ENCODE data around the gene OR8K1. TPM values are rescaled to one million over a fixed set of nuclear protein-coding genes. Genes with fewer than 3 reads are reported as not detected.

OR8K1 gene
- total and polyA plus RNA-seq, 2 experiments from 2014 or later: not detected

GRCh38 chr11:56380120-56380519 is 34.3 kb downstream of the OR8K1 start:
- H3K79me2 ChIP-seq (ENCODE audit: insufficient read depth): no peaks in the 10 kb centered on the region
- H3K4me1 ChIP-seq (ENCODE audit: insufficient read depth): no peaks in the 10 kb centered on the region
- H3F3A ChIP-seq (ENCODE audit: insufficient read depth): no peaks in the 10 kb centered on the region
- no peak overlapping the region for H2AFZ ChIP-seq
- H3K9me3 ChIP-seq (ENCODE audit: low read depth): no peaks in the 10 kb centered on the region
- no peaks in the 10 kb centered on the region for H3K36me3 ChIP-seq (ENCODE audit: low read depth)
- H4K20me1 ChIP-seq (ENCODE audit: insufficient read depth): no peaks in the 10 kb centered on the region
- no peak overlapping the region for H3K4me2 ChIP-seq (ENCODE audit: unreplicated experiment)
- no peak overlapping the region for H3K9ac ChIP-seq
- H3K9me2 ChIP-seq (ENCODE audit: insufficient read depth): no peaks in the 10 kb centered on the region
- no peaks in the 10 kb centered on the region for H3K27me3 ChIP-seq (replicated peaks; ENCODE audit: insufficient read depth)
- no peak for TF ChIP-seq EZH2 (IDR thresholded peaks at IDR 0.05; ENCODE audit: insufficient read depth, poor library complexity, severe bottlenecking)
- TF ChIP-seq EZH2phosphoT487 (IDR thresholded peaks at IDR 0.05; ENCODE audit: insufficient read depth, low read depth): no peak
- in situ Hi-C loops (cut with MboI): no loop called here
- no peak for DNase-seq
- 19% methylated on average over 2 of the region's 2 CpGs for WGBS, 2 experiments (ENCODE audit: low coverage in 1 of 2, low lambda C conversion rate in 2 of 2, missing lambda C conversion rate in 2 of 2)
- no peak overlapping the region for H3K27ac ChIP-seq
- H3K4me3 ChIP-seq: no peak overlapping the region

- in situ Hi-C loops (cut with MboI): no loop called here
These were observed 48.5 kb downstream of the OR8K1 start for GRCh38 chr11:56394381-56394780.

GRCh38 chr11:56396047-56396446 is 50.2 kb downstream of the OR8K1 start:
- WGBS, 2 experiments (ENCODE audit: low coverage in 1 of 2, low lambda C conversion rate in 2 of 2, missing lambda C conversion rate in 2 of 2): 10 to 13% methylated on average over 3 of the region's 3 CpGs
- no peak overlapping the region for H2AFZ ChIP-seq
- H3K9ac ChIP-seq: no peak overlapping the region
- H3K79me2 ChIP-seq (ENCODE audit: insufficient read depth): no peaks in the 10 kb centered on the region
- H3K4me2 ChIP-seq (ENCODE audit: unreplicated experiment): no peak overlapping the region
- in situ Hi-C loops (cut with MboI): no loop called here
- no peak overlapping the region for H3K27ac ChIP-seq
- no peak for DNase-seq
- no peaks in the 10 kb centered on the region for H3K9me3 ChIP-seq (ENCODE audit: low read depth)
- no peaks in the 10 kb centered on the region for H3K27me3 ChIP-seq (replicated peaks; ENCODE audit: insufficient read depth)
- TF ChIP-seq EZH2 (IDR thresholded peaks at IDR 0.05; ENCODE audit: insufficient read depth, poor library complexity, severe bottlenecking) (no peak), EZH2phosphoT487 (IDR thresholded peaks at IDR 0.05; ENCODE audit: insufficient read depth, low read depth) (no peak)
- no peaks in the 10 kb centered on the region for H3F3A ChIP-seq (ENCODE audit: insufficient read depth)
- H4K20me1 ChIP-seq (ENCODE audit: insufficient read depth): no peaks in the 10 kb centered on the region
- H3K4me3 ChIP-seq: no peak overlapping the region
- H3K9me2 ChIP-seq (ENCODE audit: insufficient read depth): no peaks in the 10 kb centered on the region
- no peaks in the 10 kb centered on the region for H3K36me3 ChIP-seq (ENCODE audit: low read depth)
- no peaks in the 10 kb centered on the region for H3K4me1 ChIP-seq (ENCODE audit: insufficient read depth)

More at GRCh38 chr11:56394381-56394780, 48.5 kb downstream of the OR8K1 start:
- no peak overlapping the region for H3K4me2 ChIP-seq (ENCODE audit: unreplicated experiment)
- 43 to 48% methylated on average over 3 of the region's 3 CpGs for WGBS, 2 experiments (ENCODE audit: low coverage in 1 of 2, low lambda C conversion rate in 2 of 2, missing lambda C conversion rate in 2 of 2)
- no peak for DNase-seq
- no peaks in the 10 kb centered on the region for H3K27me3 ChIP-seq (replicated peaks; ENCODE audit: insufficient read depth)
- H3K9me3 ChIP-seq (ENCODE audit: low read depth): no peaks in the 10 kb centered on the region
- no peaks in the 10 kb centered on the region for H4K20me1 ChIP-seq (ENCODE audit: insufficient read depth)
- H3K27ac ChIP-seq: no peak overlapping the region
- H3K4me1 ChIP-seq (ENCODE audit: insufficient read depth): no peaks in the 10 kb centered on the region
- TF ChIP-seq EZH2phosphoT487 (IDR thresholded peaks at IDR 0.05; ENCODE audit: insufficient read depth, low read depth) (no peak), EZH2 (IDR thresholded peaks at IDR 0.05; ENCODE audit: insufficient read depth, poor library complexity, severe bottlenecking) (no peak)
- no peak overlapping the region for H2AFZ ChIP-seq
- H3K9me2 ChIP-seq (ENCODE audit: insufficient read depth): no peaks in the 10 kb centered on the region
- no peaks in the 10 kb centered on the region for H3K79me2 ChIP-seq (ENCODE audit: insufficient read depth)
- no peak overlapping the region for H3K4me3 ChIP-seq
- no peaks in the 10 kb centered on the region for H3F3A ChIP-seq (ENCODE audit: insufficient read depth)
- H3K9ac ChIP-seq: no peak overlapping the region
- no peaks in the 10 kb centered on the region for H3K36me3 ChIP-seq (ENCODE audit: low read depth)

Other genes starting within 250 kb of the OR8K1 start
- gene OR8H2, start 242.4 kb upstream of the OR8K1 start, total RNA-seq (2014; rRNA removed; shearing (Covaris generic)): not detected in 2 replicates
- not detected in 2 replicates for gene OR8H2, start 242.4 kb upstream of the OR8K1 start, polyA plus RNA-seq (2016; fragmentation: Nextera tagmentation; extraction: Ambion mirVana)
- not detected in 2 replicates for gene OR8H3, start 223.7 kb upstream of the OR8K1 start, total RNA-seq (2014; rRNA removed; shearing (Covaris generic))
- not detected in 2 replicates for gene OR8H3, start 223.7 kb upstream of the OR8K1 start, polyA plus RNA-seq (2016; fragmentation: Nextera tagmentation; extraction: Ambion mirVana)
- not detected in 2 replicates for gene OR8J3, start 205.8 kb upstream of the OR8K1 start, total RNA-seq (2014; rRNA removed; shearing (Covaris generic))
- not detected in 2 replicates for gene OR8J3, start 205.8 kb upstream of the OR8K1 start, polyA plus RNA-seq (2016; fragmentation: Nextera tagmentation; extraction: Ambion mirVana)
- gene OR8K5, start 185.7 kb upstream of the OR8K1 start, total RNA-seq (2014; rRNA removed; shearing (Covaris generic)): not detected in 2 replicates
- gene OR8K5, start 185.7 kb upstream of the OR8K1 start, polyA plus RNA-seq (2016; fragmentation: Nextera tagmentation; extraction: Ambion mirVana): not detected in 2 replicates
- not detected in 2 replicates for gene OR5J2, start 169.4 kb upstream of the OR8K1 start, total RNA-seq (2014; rRNA removed; shearing (Covaris generic))
- not detected in 2 replicates for gene OR5J2, start 169.4 kb upstream of the OR8K1 start, polyA plus RNA-seq (2016; fragmentation: Nextera tagmentation; extraction: Ambion mirVana)
- gene OR5T2, start 111.8 kb upstream of the OR8K1 start, total RNA-seq (2014; rRNA removed; shearing (Covaris generic)): not detected in 2 replicates
- gene OR5T2, start 111.8 kb upstream of the OR8K1 start, polyA plus RNA-seq (2016; fragmentation: Nextera tagmentation; extraction: Ambion mirVana): not detected in 2 replicates
- not detected in 2 replicates for gene OR5T3, start 93.8 kb upstream of the OR8K1 start, total RNA-seq (2014; rRNA removed; shearing (Covaris generic))
- not detected in 2 replicates for gene OR5T3, start 93.8 kb upstream of the OR8K1 start, polyA plus RNA-seq (2016; fragmentation: Nextera tagmentation; extraction: Ambion mirVana)
- gene OR5T1, start 71.9 kb upstream of the OR8K1 start, total RNA-seq (2014; rRNA removed; shearing (Covaris generic)): not detected in 2 replicates
- gene OR5T1, start 71.9 kb upstream of the OR8K1 start, polyA plus RNA-seq (2016; fragmentation: Nextera tagmentation; extraction: Ambion mirVana): not detected in 2 replicates
- gene OR8H1, start 53.8 kb upstream of the OR8K1 start, total RNA-seq (2014; rRNA removed; shearing (Covaris generic)): not detected in 2 replicates
- gene OR8H1, start 53.8 kb upstream of the OR8K1 start, polyA plus RNA-seq (2016; fragmentation: Nextera tagmentation; extraction: Ambion mirVana): not detected in 2 replicates
- gene OR8K3, start 30.9 kb upstream of the OR8K1 start, total RNA-seq (2014; rRNA removed; shearing (Covaris generic)): not detected in 2 replicates
- gene OR8K3, start 30.9 kb upstream of the OR8K1 start, polyA plus RNA-seq (2016; fragmentation: Nextera tagmentation; extraction: Ambion mirVana): not detected in 2 replicates
- gene OR8J1, start 8.3 kb downstream of the OR8K1 start, total RNA-seq (2014; rRNA removed; shearing (Covaris generic)): not detected in 2 replicates
- gene OR8J1, start 8.3 kb downstream of the OR8K1 start, polyA plus RNA-seq (2016; fragmentation: Nextera tagmentation; extraction: Ambion mirVana): not detected in 2 replicates
- not detected in 2 replicates for gene OR8U1, start 29.6 kb downstream of the OR8K1 start, total RNA-seq (2014; rRNA removed; shearing (Covaris generic))
- not detected in 2 replicates for gene OR8U1, start 29.6 kb downstream of the OR8K1 start, polyA plus RNA-seq (2016; fragmentation: Nextera tagmentation; extraction: Ambion mirVana)
- not detected in 2 replicates for gene OR5AL1, start 66.7 kb downstream of the OR8K1 start, total RNA-seq (2014; rRNA removed; shearing (Covaris generic))
- not detected in 2 replicates for gene OR5AL1, start 66.7 kb downstream of the OR8K1 start, polyA plus RNA-seq (2016; fragmentation: Nextera tagmentation; extraction: Ambion mirVana)
- not detected in 2 replicates for gene OR5M3, start 127.3 kb downstream of the OR8K1 start, total RNA-seq (2014; rRNA removed; shearing (Covaris generic))
- gene OR5M3, start 127.3 kb downstream of the OR8K1 start, polyA plus RNA-seq (2016; fragmentation: Nextera tagmentation; extraction: Ambion mirVana): not detected in 2 replicates
- gene OR5M8, start 145.3 kb downstream of the OR8K1 start, total RNA-seq (2014; rRNA removed; shearing (Covaris generic)): not detected in 2 replicates
- not detected in 2 replicates for gene OR5M8, start 145.3 kb downstream of the OR8K1 start, polyA plus RNA-seq (2016; fragmentation: Nextera tagmentation; extraction: Ambion mirVana)
- not detected in 2 replicates for gene OR5M11, start 197.2 kb downstream of the OR8K1 start, total RNA-seq (2014; rRNA removed; shearing (Covaris generic))
- not detected in 2 replicates for gene OR5M11, start 197.2 kb downstream of the OR8K1 start, polyA plus RNA-seq (2016; fragmentation: Nextera tagmentation; extraction: Ambion mirVana)
- not detected in 2 replicates for gene OR5M10, start 231.7 kb downstream of the OR8K1 start, total RNA-seq (2014; rRNA removed; shearing (Covaris generic))
- gene OR5M10, start 231.7 kb downstream of the OR8K1 start, polyA plus RNA-seq (2016; fragmentation: Nextera tagmentation; extraction: Ambion mirVana): not detected in 2 replicates